Gastroesophageal sphincter (tissue), 4 donors: ENCODE results near the gene DDIT4. TPM values are rescaled to one million over a fixed set of nuclear protein-coding genes. Genes with fewer than 3 reads are reported as not detected.

Experiments
- ATAC-seq: fragments of 150-250 bp; one replicate; pipeline ENCODE4 v1.9.1; 2016; ENCODE audit warnings: mild to moderate bottlenecking, moderate library complexity
- H3K27ac ChIP-seq, 4 donors: fragments of 200-600 bp; sonication (generic) in 3 of 4; 1 replicate in 3 of 4; 2 replicates in 1 of 4; pipeline ENCODE4 v1.5.1; 2016 to 2019
- H3K27me3 ChIP-seq: fragments of 200-600 bp; sonication (generic); one replicate; pipeline ENCODE4 v1.5.1; 2019
- H3K36me3 ChIP-seq, 2 donors: fragments of 200-600 bp; sonication (generic); one replicate each; pipeline ENCODE4 v1.5.1; 2019; ENCODE audit warnings: control low read depth in 1 of 2
- H3K4me1 ChIP-seq, 3 donors: fragments of 200-600 bp; sonication (generic); 1 replicate in 2 of 3; 2 replicates in 1 of 3; pipeline ENCODE4 v1.5.1; 2016 to 2019; ENCODE audit warnings: control low read depth in 2 of 3
- H3K4me3 ChIP-seq, 2 donors: fragments of 200-600 bp; sonication (generic); one replicate each; pipeline ENCODE4 v1.5.1; 2019; ENCODE audit warnings: mild to moderate bottlenecking in 1 of 2, moderate library complexity in 1 of 2
- H3K9me3 ChIP-seq, 3 donors: fragments of 200-600 bp; sonication (generic); one replicate each; pipeline ENCODE4 v1.5.1; 2017 to 2019; ENCODE audit warnings: control low read depth in 2 of 3
- EP300 ChIP-seq: sonication (generic); formaldehyde crosslinking; IDR thresholded peaks from one replicate; pipeline ENCODE4 v1.6.1; 2017; ENCODE audit warnings: antibody characterized with exemption, mild to moderate bottlenecking
- POLR2A ChIP-seq, 2 donors: fragments of 450-650 bp; IDR thresholded peaks; one replicate each; pipeline ENCODE4 v1.6.1; 2017; ENCODE audit warnings: antibody characterized with exemption in 2 of 2, mild to moderate bottlenecking in 2 of 2, moderate library complexity in 1 of 2
- POLR2AphosphoS5 ChIP-seq: sonication (generic); formaldehyde crosslinking; IDR thresholded peaks from one replicate; pipeline ENCODE4 v1.6.1; 2017; ENCODE audit warnings: antibody characterized with exemption
- WGBS, 2 donors: methylation state at CpG; one replicate each; pipeline ENCODE4 v1.1.5; 2018; ENCODE audit warnings: low coverage in 1 of 2; 5-methylcytosine and 5-hydroxymethylcytosine counted together
- total RNA-seq, 4 donors: library from RNA; depleted of rRNA; stranded (reverse); fragments of >200 nt; gene quantifications; one replicate each; pipeline ENCODE4 v1.1.0, GENCODE V29; 2016
- TF ChIP-seq, protein P1 (sequence below), 4 experiments: fragments of 200-600 bp in 2 of 4; fragments of 450-650 bp in 2 of 4; sonication (generic) in 1 of 4; IDR thresholded peaks; one replicate each; pipeline ENCODE4 v1.5.1; 2017 to 2019; ENCODE audit warnings: antibody characterized with exemption in 4 of 4, mild to moderate bottlenecking in 2 of 4, moderate library complexity in 2 of 4

Gene DDIT4
- total RNA-seq, 4 donors from 2014 or later = 129 to 189 (median 133) TPM

- Histone ChIP-seq H3K4me3 (no peak overlapping the region), H3K9me3 (no peaks in the 10 kb centered on the region), H3K27me3 (no peaks in the 10 kb centered on the region), H3K36me3 (no peaks in the 10 kb centered on the region), H3K27ac (peak overlapping the region in 3 of 4 donors; percentile 11 to 59 (median 55)), H3K4me1 (peaks cover 0 to 37% (median 24%) of the 10 kb centered on the region in 3 donors)
- peak; percentile 66 for ATAC-seq
- 65 to 89% methylated on average over 10 to 19 of the region's 21 CpGs for WGBS, 2 donors
- TF ChIP-seq EP300 (no peak), POLR2AphosphoS5 (peak; percentile 11)
Observed at GRCh38 chr10:72309290-72310240, 35.8 kb downstream of the DDIT4 start.

DNA sequence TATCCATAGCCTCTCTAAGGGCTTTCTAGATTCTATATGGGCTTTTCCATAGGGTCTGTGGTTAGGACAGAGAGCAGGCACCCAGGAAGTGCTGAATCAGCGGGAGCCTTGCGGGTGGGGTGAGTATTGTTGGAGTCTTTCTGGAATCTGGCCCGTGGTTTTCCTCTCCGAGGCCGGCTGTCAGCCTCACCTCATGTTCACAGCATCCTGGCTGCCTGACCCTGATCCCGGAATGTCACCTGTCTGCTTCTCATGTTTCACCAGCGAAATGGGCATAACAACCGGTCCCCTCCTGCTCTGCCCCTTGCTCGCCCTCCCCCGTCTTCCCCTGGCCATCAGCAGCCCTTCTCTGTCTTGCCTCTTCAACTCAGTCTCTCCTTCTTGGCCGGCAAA, 36.5 kb downstream of the DDIT4 start:
- WGBS, 2 donors = 49 to 58% methylated on average over 8 to 9 of the region's 11 CpGs
- H3K27me3 ChIP-seq = no peaks in the 10 kb centered on the region
- TF ChIP-seq POLR2A (IDR thresholded peaks at IDR 0.05) (no peak), POLR2AphosphoS5 (no peak), EP300 (no peak)
- TF ChIP-seq, protein P1, sequence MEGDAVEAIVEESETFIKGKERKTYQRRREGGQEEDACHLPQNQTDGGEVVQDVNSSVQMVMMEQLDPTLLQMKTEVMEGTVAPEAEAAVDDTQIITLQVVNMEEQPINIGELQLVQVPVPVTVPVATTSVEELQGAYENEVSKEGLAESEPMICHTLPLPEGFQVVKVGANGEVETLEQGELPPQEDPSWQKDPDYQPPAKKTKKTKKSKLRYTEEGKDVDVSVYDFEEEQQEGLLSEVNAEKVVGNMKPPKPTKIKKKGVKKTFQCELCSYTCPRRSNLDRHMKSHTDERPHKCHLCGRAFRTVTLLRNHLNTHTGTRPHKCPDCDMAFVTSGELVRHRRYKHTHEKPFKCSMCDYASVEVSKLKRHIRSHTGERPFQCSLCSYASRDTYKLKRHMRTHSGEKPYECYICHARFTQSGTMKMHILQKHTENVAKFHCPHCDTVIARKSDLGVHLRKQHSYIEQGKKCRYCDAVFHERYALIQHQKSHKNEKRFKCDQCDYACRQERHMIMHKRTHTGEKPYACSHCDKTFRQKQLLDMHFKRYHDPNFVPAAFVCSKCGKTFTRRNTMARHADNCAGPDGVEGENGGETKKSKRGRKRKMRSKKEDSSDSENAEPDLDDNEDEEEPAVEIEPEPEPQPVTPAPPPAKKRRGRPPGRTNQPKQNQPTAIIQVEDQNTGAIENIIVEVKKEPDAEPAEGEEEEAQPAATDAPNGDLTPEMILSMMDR (IDR thresholded peaks at IDR 0.05) = no peak
- H3K36me3 ChIP-seq = no peaks in the 10 kb centered on the region
- no peak overlapping the region for H3K4me3 ChIP-seq
- H3K9me3 ChIP-seq = no peaks in the 10 kb centered on the region
- H3K4me1 ChIP-seq = peaks cover 3 to 44% (median 28%) of the 10 kb centered on the region in 3 donors
- peak overlapping the region in 1 of 4 donors; percentile 59 for H3K27ac ChIP-seq
- ATAC-seq = no peak

DNA sequence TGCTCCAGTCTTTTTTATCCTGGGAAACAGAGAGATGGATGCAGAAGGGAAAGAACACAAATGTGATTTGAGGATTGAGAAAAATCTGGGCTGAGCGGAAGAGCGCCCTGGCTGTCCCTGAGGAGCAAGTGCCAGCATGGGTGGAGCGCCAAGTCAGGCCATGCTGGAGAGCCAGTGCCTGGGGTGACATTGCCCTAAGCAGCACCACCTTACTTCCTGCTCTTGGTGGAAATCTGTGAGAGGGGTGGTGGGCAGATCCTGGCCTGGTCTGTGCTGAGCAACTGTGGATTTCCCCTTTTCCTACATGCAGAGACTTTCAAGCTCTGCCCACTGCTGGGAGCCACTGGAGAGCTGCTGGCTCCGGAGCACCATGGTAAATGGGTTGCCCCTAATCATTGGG, 36.9 kb downstream of the DDIT4 start:
- Histone ChIP-seq H3K4me3 (no peak overlapping the region), H3K4me1 (peaks cover 6 to 48% (median 31%) of the 10 kb centered on the region in 3 donors), H3K9me3 (no peaks in the 10 kb centered on the region), H3K27ac (no peak overlapping the region), H3K27me3 (no peaks in the 10 kb centered on the region), H3K36me3 (no peaks in the 10 kb centered on the region)
- TF ChIP-seq POLR2AphosphoS5 (no peak), POLR2A (IDR thresholded peaks at IDR 0.05) (no peak), EP300 (no peak)
- TF ChIP-seq, protein P1 (IDR thresholded peaks at IDR 0.05) = no peak
- WGBS, 2 donors = 100% methylated on average over 4 of the region's 4 CpGs; no CpG with 5 or more reads in 1 of the 2 donors
- no peak for ATAC-seq

DNA sequence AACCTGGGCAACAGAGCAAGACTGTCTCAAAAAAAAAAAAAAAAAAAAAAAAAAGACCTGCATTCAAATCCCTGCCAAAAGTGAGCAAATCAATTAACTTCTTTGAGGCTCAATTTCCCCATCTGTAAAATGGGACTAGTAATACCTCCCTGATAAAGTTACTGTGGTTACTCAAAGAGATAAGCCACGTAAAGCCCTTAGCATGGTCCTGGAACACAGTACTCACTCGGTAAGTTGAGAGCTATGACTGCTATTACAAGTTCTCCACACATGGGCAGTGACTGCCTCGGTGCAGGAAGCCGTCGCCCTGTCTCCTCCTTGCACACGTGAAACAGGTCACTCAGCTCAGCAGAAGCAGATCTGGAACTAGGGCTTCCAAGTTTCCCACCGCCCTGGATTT, 37.9 kb downstream of the DDIT4 start:
- Histone ChIP-seq H3K4me1 (peaks cover 14 to 58% (median 42%) of the 10 kb centered on the region in 3 donors), H3K9me3 (no peaks in the 10 kb centered on the region), H3K36me3 (no peaks in the 10 kb centered on the region), H3K4me3 (no peak overlapping the region), H3K27ac (no peak overlapping the region), H3K27me3 (no peaks in the 10 kb centered on the region)
- ATAC-seq = no peak
- WGBS, 2 donors = 86 to 93% methylated on average over 5 to 7 of the region's 7 CpGs
- TF ChIP-seq POLR2AphosphoS5 = no peak
- TF ChIP-seq, protein P1 (IDR thresholded peaks at IDR 0.05) = no peak
- no peak for TF ChIP-seq POLR2A (IDR thresholded peaks at IDR 0.05)
- no peak for TF ChIP-seq EP300

GRCh38 chr10:72312865-72313391, 39.2 kb downstream of the DDIT4 start:
- 90 to 93% methylated on average over 8 of the region's 8 CpGs for WGBS, 2 donors
- Histone ChIP-seq H3K36me3 (no peaks in the 10 kb centered on the region), H3K4me1 (peaks cover 14 to 68% (median 47%) of the 10 kb centered on the region in 3 donors), H3K4me3 (no peak overlapping the region), H3K27ac (no peak overlapping the region), H3K27me3 (no peaks in the 10 kb centered on the region), H3K9me3 (no peaks in the 10 kb centered on the region)
- no peak for TF ChIP-seq POLR2AphosphoS5
- no peak for TF ChIP-seq POLR2A (IDR thresholded peaks at IDR 0.05)
- TF ChIP-seq, protein P1 (IDR thresholded peaks at IDR 0.05) = no peak
- no peak for TF ChIP-seq EP300
- no peak for ATAC-seq
